ENCODE results near the gene TLCD5.
A peak's percentile ranks its signal among the peaks of the same experiment; 100 is the strongest.

The TLCD5 gene

DNA sequence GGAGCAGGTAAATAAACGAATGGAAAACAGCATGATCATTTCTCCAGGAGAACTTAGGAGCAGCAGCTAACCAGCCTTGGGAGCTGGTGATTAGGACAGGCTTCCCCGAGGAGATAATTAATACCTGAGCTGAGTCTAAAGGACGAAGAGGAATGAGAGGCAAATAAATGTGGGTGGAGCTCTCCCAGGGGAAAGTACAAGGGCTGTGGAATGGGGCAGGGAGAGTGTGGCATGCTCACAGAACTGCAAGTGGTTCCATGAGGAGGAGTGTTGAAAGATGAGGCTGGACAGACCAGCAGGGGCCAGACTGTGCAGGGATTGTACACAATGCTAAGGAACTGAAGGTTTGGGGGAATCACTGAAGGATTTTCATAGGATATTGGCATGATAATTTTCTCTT is 14.2 kb upstream of the TLCD5 start:
- Histone ChIP-seq H3K4me1 (ENCODE audit: control insufficient read depth, insufficient read depth, low read length) (no peaks in the 10 kb centered on the region), H3K4me3 (ENCODE audit: low read depth, low read length) (no peak overlapping the region), H3K36me3 (ENCODE audit: control insufficient read depth in 2 of 2, insufficient read depth in 1 of 2, low read length in 2 of 2) (no peaks in the 10 kb centered on the region), H3K9me3 (ENCODE audit: control insufficient read depth, insufficient read depth, low read depth, low read length) (no peaks in the 10 kb centered on the region), H3K27ac (ENCODE audit: extremely low read depth, low read depth, low read length) (no peak overlapping the region)
- POLR2A ChIA-PET: no interaction called here
- TF ChIP-seq, protein P1, sequence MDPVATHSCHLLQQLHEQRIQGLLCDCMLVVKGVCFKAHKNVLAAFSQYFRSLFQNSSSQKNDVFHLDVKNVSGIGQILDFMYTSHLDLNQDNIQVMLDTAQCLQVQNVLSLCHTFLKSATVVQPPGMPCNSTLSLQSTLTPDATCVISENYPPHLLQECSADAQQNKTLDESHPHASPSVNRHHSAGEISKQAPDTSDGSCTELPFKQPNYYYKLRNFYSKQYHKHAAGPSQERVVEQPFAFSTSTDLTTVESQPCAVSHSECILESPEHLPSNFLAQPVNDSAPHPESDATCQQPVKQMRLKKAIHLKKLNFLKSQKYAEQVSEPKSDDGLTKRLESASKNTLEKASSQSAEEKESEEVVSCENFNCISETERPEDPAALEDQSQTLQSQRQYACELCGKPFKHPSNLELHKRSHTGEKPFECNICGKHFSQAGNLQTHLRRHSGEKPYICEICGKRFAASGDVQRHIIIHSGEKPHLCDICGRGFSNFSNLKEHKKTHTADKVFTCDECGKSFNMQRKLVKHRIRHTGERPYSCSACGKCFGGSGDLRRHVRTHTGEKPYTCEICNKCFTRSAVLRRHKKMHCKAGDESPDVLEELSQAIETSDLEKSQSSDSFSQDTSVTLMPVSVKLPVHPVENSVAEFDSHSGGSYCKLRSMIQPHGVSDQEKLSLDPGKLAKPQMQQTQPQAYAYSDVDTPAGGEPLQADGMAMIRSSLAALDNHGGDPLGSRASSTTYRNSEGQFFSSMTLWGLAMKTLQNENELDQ (tag by site-specific recombination; IDR thresholded peaks at IDR 0.05; ENCODE audit: low read depth): no peak
- TF ChIP-seq SP7 (tag by site-specific recombination; IDR thresholded peaks at IDR 0.05): peak; percentile 74
- no peak for TF ChIP-seq ZNF324 (tag by site-specific recombination; IDR thresholded peaks at IDR 0.05)
- CTCF ChIA-PET: interaction anchor here (0.7 to 2.9 kb wide), 5 partner anchors 8 to 160 kb away, joined by 3 to 17 read pairs (median 3); partner anchors contain the start of gene POU2F3

DNA sequence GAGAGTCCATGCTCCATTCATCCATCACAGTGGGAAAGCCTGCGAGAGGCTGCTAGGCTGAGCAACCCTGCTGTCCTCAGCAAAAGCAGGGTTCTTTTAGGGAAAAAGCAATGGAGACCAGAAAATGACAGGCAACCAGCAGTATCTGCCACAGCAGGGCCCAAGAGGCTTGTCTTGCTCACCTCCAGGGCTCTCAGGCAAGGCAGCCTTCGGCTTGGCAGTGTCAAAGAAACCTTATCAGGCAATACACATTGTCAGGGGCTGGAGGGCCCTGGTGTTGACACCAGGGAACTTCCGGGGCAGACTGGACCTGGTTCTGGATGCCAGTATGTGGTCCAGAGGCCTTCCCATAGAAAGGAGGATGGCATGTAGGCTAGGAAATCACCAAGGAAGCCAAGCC is 10.2 kb upstream of the TLCD5 start:
- no peak overlapping the region for H3K27ac ChIP-seq (ENCODE audit: extremely low read depth, low read depth, low read length)
- H3K9me3 ChIP-seq (ENCODE audit: control insufficient read depth, insufficient read depth, low read depth, low read length): no peaks in the 10 kb centered on the region
- TF ChIP-seq ZNF133 (tag by site-specific recombination; IDR thresholded peaks at IDR 0.05) (no peak), ZNF112 (tag by site-specific recombination; IDR thresholded peaks at IDR 0.05) (no peak), ZNF23 (tag by site-specific recombination; IDR thresholded peaks at IDR 0.05; ENCODE audit: borderline replicate concordance) (no peak), ZNF426 (tag by site-specific recombination; IDR thresholded peaks at IDR 0.05) (no peak), PRDM1 (tag by site-specific recombination; IDR thresholded peaks at IDR 0.05) (no peak), FEZF1 (tag by site-specific recombination; IDR thresholded peaks at IDR 0.05) (no peak), ZNF548 (tag by site-specific recombination; IDR thresholded peaks at IDR 0.05) (no peak), ZSCAN16 (tag by site-specific recombination; IDR thresholded peaks at IDR 0.05) (no peak)
- TF ChIP-seq, protein P2, sequence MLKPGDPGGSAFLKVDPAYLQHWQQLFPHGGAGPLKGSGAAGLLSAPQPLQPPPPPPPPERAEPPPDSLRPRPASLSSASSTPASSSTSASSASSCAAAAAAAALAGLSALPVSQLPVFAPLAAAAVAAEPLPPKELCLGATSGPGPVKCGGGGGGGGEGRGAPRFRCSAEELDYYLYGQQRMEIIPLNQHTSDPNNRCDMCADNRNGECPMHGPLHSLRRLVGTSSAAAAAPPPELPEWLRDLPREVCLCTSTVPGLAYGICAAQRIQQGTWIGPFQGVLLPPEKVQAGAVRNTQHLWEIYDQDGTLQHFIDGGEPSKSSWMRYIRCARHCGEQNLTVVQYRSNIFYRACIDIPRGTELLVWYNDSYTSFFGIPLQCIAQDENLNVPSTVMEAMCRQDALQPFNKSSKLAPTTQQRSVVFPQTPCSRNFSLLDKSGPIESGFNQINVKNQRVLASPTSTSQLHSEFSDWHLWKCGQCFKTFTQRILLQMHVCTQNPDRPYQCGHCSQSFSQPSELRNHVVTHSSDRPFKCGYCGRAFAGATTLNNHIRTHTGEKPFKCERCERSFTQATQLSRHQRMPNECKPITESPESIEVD (tag by site-specific recombination; IDR thresholded peaks at IDR 0.05): no peak
- TF ChIP-seq, protein P3, sequence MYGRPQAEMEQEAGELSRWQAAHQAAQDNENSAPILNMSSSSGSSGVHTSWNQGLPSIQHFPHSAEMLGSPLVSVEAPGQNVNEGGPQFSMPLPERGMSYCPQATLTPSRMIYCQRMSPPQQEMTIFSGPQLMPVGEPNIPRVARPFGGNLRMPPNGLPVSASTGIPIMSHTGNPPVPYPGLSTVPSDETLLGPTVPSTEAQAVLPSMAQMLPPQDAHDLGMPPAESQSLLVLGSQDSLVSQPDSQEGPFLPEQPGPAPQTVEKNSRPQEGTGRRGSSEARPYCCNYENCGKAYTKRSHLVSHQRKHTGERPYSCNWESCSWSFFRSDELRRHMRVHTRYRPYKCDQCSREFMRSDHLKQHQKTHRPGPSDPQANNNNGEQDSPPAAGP (tag by site-specific recombination; IDR thresholded peaks at IDR 0.05): no peak
- H3K4me1 ChIP-seq (ENCODE audit: control insufficient read depth, insufficient read depth, low read length): no peaks in the 10 kb centered on the region
- H3K4me3 ChIP-seq (ENCODE audit: low read depth, low read length): no peak overlapping the region
- CTCF ChIA-PET: interaction anchor here (0.6 to 2.4 kb wide), 3 partner anchors 11 to 1795 kb away, joined by 3 to 15 read pairs (median 11); no protein-coding TSS in a partner anchor
- POLR2A ChIA-PET: no interaction called here
- no peaks in the 10 kb centered on the region for H3K36me3 ChIP-seq (ENCODE audit: control insufficient read depth in 2 of 2, insufficient read depth in 1 of 2, low read length in 2 of 2)

DNA sequence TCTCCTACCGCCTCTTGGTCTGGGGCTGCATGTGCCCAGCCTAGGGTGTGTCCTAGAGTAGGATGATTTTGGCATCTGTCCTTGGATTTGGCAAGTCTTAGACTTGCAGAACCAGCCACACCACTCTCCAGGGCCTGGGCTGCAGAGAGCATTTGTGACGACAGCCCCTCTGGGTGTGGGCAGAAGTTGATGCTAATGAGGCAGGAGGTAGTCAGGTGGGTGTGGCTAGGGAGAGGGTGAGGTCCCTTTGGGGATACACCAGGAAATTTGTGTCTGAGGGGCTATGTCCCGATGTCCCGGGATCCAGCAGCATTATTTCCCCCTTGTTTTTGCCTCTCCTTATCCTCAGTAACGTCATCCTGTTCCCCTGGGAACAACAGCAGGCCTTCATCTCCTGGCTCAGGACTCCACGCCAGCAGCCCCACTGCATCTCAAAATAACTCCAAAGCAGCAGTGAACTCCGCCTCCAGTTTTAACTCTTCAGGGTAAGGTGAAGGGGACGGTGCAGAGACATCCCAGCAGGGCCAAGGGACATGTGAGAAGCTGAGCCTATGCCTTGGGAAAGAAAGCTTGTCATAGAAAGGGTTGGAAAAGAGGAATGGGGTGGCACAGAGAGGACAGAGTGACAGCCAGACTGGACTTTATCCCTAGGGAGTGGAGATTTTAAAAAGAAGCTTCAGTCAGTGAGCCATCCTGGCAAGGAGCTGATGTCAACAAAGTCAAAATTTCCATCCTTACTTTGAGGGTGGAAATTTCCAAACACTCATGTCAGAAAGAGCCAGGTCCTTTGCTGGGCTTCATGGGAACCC is 8.0 kb upstream of the TLCD5 start:
- Histone ChIP-seq H3K9me3 (ENCODE audit: control insufficient read depth, insufficient read depth, low read depth, low read length) (no peaks in the 10 kb centered on the region), H3K36me3 (ENCODE audit: control insufficient read depth in 2 of 2, insufficient read depth in 1 of 2, low read length in 2 of 2) (no peaks in the 10 kb centered on the region), H3K27ac (ENCODE audit: extremely low read depth, low read depth, low read length) (no peak overlapping the region), H3K4me1 (ENCODE audit: control insufficient read depth, insufficient read depth, low read length) (no peaks in the 10 kb centered on the region), H3K4me3 (ENCODE audit: low read depth, low read length) (no peak overlapping the region)
- POLR2A ChIA-PET: no interaction called here
- CTCF ChIA-PET: interaction anchor here (0.7 to 3.1 kb wide), 7 partner anchors 10 to 725 kb away, joined by 3 to 14 read pairs (median 5); no protein-coding TSS in a partner anchor
- TF ChIP-seq ZFP3 (tag by site-specific recombination; IDR thresholded peaks at IDR 0.05; ENCODE audit: low read depth): no peak
- TF ChIP-seq PRDM1 (tag by site-specific recombination; IDR thresholded peaks at IDR 0.05): no peak
- no peak for TF ChIP-seq GLIS1 (tag by site-specific recombination; IDR thresholded peaks at IDR 0.05)
- TF ChIP-seq ZFHX2 (tag by site-specific recombination; conservative IDR thresholded peaks at IDR 0.05): peak; percentile 16; the same call in 1 of the 2 replicates
- TF ChIP-seq KLF10 (tag by site-specific recombination; IDR thresholded peaks at IDR 0.05): no peak
- TF ChIP-seq, protein P4, sequence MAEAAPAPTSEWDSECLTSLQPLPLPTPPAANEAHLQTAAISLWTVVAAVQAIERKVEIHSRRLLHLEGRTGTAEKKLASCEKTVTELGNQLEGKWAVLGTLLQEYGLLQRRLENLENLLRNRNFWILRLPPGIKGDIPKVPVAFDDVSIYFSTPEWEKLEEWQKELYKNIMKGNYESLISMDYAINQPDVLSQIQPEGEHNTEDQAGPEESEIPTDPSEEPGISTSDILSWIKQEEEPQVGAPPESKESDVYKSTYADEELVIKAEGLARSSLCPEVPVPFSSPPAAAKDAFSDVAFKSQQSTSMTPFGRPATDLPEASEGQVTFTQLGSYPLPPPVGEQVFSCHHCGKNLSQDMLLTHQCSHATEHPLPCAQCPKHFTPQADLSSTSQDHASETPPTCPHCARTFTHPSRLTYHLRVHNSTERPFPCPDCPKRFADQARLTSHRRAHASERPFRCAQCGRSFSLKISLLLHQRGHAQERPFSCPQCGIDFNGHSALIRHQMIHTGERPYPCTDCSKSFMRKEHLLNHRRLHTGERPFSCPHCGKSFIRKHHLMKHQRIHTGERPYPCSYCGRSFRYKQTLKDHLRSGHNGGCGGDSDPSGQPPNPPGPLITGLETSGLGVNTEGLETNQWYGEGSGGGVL (tag by site-specific recombination; IDR thresholded peaks at IDR 0.05): no peak
- TF ChIP-seq, protein P5, sequence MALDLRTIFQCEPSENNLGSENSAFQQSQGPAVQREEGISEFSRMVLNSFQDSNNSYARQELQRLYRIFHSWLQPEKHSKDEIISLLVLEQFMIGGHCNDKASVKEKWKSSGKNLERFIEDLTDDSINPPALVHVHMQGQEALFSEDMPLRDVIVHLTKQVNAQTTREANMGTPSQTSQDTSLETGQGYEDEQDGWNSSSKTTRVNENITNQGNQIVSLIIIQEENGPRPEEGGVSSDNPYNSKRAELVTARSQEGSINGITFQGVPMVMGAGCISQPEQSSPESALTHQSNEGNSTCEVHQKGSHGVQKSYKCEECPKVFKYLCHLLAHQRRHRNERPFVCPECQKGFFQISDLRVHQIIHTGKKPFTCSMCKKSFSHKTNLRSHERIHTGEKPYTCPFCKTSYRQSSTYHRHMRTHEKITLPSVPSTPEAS (tag by site-specific recombination; IDR thresholded peaks at IDR 0.05): no peak
- TF ChIP-seq KLF1 (tag by site-specific recombination; IDR thresholded peaks at IDR 0.05): peak; percentile 38; the same call in 1 of the 2 replicates

Measured in HEK293 (cell line).